ENCODE measurements around the gene CCDC9B.

GRCh38 chr15:40365016-40365415, 24.3 kb upstream of the CCDC9B start:
- TF ChIP-seq POLR2A (IDR thresholded peaks at IDR 0.05) = no peak
- TF ChIP-seq, protein P1, sequence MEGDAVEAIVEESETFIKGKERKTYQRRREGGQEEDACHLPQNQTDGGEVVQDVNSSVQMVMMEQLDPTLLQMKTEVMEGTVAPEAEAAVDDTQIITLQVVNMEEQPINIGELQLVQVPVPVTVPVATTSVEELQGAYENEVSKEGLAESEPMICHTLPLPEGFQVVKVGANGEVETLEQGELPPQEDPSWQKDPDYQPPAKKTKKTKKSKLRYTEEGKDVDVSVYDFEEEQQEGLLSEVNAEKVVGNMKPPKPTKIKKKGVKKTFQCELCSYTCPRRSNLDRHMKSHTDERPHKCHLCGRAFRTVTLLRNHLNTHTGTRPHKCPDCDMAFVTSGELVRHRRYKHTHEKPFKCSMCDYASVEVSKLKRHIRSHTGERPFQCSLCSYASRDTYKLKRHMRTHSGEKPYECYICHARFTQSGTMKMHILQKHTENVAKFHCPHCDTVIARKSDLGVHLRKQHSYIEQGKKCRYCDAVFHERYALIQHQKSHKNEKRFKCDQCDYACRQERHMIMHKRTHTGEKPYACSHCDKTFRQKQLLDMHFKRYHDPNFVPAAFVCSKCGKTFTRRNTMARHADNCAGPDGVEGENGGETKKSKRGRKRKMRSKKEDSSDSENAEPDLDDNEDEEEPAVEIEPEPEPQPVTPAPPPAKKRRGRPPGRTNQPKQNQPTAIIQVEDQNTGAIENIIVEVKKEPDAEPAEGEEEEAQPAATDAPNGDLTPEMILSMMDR (IDR thresholded peaks at IDR 0.05) = no peak

Measured in esophagus squamous epithelium (tissue), 4 donors.